Measurements from ENCODE around the gene OR8D4.

DNA sequence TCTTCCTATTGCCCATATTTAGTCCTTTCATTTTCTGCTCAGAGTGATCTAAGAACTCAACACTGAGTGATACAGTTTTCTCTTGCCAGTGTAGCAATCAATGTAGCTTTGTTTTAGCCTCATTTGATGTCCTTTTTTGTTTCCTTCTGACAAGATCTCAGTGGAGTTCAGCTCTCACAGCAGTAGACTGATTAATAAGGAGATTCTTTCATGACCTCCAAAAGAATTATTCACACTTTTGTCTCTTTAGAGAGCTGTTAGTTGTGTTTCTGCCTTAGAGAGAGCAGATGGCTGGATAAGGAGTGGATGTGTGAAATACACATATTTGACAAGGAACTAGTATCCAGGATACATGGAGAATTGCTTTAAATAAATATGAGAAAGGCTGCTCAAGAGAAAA is 9.9 kb upstream of the OR8D4 start:
- TF ChIP-seq, protein P1, sequence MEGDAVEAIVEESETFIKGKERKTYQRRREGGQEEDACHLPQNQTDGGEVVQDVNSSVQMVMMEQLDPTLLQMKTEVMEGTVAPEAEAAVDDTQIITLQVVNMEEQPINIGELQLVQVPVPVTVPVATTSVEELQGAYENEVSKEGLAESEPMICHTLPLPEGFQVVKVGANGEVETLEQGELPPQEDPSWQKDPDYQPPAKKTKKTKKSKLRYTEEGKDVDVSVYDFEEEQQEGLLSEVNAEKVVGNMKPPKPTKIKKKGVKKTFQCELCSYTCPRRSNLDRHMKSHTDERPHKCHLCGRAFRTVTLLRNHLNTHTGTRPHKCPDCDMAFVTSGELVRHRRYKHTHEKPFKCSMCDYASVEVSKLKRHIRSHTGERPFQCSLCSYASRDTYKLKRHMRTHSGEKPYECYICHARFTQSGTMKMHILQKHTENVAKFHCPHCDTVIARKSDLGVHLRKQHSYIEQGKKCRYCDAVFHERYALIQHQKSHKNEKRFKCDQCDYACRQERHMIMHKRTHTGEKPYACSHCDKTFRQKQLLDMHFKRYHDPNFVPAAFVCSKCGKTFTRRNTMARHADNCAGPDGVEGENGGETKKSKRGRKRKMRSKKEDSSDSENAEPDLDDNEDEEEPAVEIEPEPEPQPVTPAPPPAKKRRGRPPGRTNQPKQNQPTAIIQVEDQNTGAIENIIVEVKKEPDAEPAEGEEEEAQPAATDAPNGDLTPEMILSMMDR (conservative IDR thresholded peaks at IDR 0.05) = no peak
- TF ChIP-seq ZFX (IDR thresholded peaks at IDR 0.05) = no peak

Data from C4-2B (cell line).